Gastroesophageal sphincter (tissue), 3 donors: ENCODE measurements around the gene OXCT1.
A peak's percentile ranks its signal among the peaks of the same experiment; 100 is the strongest.

Experiments used
- CTCF ChIP-seq, 4 experiments: fragments of 200-600 bp in 2 of 4; fragments of 450-650 bp in 2 of 4; sonication (generic) in 1 of 4; IDR thresholded peaks; one replicate each; pipeline ENCODE4 v1.5.1; 2017 to 2019; ENCODE audit warnings: antibody characterized with exemption in 4 of 4, mild to moderate bottlenecking in 2 of 4, moderate library complexity in 2 of 4
- EP300 ChIP-seq: sonication (generic); formaldehyde crosslinking; IDR thresholded peaks from one replicate; pipeline ENCODE4 v1.6.1; 2017; ENCODE audit warnings: antibody characterized with exemption, mild to moderate bottlenecking
- POLR2AphosphoS5 ChIP-seq: sonication (generic); formaldehyde crosslinking; IDR thresholded peaks from one replicate; pipeline ENCODE4 v1.6.1; 2017; ENCODE audit warnings: antibody characterized with exemption

GRCh38 chr5:41903892-41904799, 33.9 kb upstream of the OXCT1 start, which contains the start of gene RIMOC1:
- TF ChIP-seq CTCF (IDR thresholded peaks at IDR 0.05), result peak in 1 of 4 experiments; percentile 8
- peak; percentile 98 for TF ChIP-seq POLR2AphosphoS5
- no peak for TF ChIP-seq EP300
